KOPT-K1 (cell line): ENCODE measurements around the gene CDKN1A.

Experiments
- H3K27ac ChIP-seq: fragments of 200-600 bp; sonication (generic); 2 replicates; pipeline ENCODE4 v1.5.1; 2016; ENCODE audit warnings: antibody characterized with exemption, mild to moderate bottlenecking, low read depth, low read length; ENCODE audit not compliant: poor library complexity, severe bottlenecking
- H3K36me3 ChIP-seq: fragments of 200-600 bp; sonication (generic); 2 replicates; pipeline ENCODE4 v1.5.1; 2017; ENCODE audit warnings: antibody characterized with exemption, mild to moderate bottlenecking, low read length, moderate library complexity; ENCODE audit not compliant: insufficient read depth
- H3K9me3 ChIP-seq: fragments of 200-600 bp; sonication (generic); 2 replicates; pipeline ENCODE4 v1.5.1; 2017; ENCODE audit warnings: antibody characterized with exemption, low read length, mild to moderate bottlenecking; ENCODE audit not compliant: insufficient read depth, poor library complexity, severe bottlenecking

The CDKN1A gene

DNA sequence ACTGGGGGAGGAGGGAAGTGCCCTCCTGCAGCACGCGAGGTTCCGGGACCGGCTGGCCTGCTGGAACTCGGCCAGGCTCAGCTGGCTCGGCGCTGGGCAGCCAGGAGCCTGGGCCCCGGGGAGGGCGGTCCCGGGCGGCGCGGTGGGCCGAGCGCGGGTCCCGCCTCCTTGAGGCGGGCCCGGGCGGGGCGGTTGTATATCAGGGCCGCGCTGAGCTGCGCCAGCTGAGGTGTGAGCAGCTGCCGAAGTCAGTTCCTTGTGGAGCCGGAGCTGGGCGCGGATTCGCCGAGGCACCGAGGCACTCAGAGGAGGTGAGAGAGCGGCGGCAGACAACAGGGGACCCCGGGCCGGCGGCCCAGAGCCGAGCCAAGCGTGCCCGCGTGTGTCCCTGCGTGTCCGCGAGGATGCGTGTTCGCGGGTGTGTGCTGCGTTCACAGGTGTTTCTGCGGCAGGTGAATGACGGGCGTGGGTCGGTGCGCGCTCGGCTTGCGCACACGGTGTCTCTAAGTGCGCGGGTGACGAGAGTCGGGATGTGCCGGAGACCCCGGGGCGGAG, at the start of gene CDKN1A:
Gene CDKN1A (plus strand): TSS at position 227 of the 555 bp plus-strand sequence. CDS start 5,388 bp downstream, outside the sequence.
- Histone ChIP-seq H3K9me3 (no peaks in the 10 kb centered on the region), H3K36me3 (no peaks in the 10 kb centered on the region), H3K27ac (no peak within 1 kb of the TSS)

DNA sequence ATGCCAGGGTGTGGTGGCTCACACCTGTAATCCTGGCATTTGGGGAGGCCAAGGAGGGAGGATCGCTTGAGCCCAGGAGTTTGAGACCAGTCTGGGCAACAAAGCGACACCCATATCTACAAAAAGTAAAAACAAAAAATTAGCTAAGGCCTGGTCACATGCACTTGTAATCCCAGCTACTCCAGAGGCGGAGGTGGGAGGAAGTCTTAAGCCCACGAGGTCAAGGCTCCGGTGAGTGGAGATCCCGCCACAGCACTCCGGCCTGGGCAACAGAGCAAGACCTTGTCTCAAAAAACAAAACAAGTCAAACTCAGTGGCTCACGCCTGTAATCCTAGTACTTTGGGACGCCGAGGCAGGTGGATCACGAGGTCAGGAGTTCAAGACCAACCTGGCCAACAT, 48.7 kb upstream of the CDKN1A start:
- H3K27ac ChIP-seq, result no peak overlapping the region
- no peaks in the 10 kb centered on the region for H3K36me3 ChIP-seq
- no peaks in the 10 kb centered on the region for H3K9me3 ChIP-seq

DNA sequence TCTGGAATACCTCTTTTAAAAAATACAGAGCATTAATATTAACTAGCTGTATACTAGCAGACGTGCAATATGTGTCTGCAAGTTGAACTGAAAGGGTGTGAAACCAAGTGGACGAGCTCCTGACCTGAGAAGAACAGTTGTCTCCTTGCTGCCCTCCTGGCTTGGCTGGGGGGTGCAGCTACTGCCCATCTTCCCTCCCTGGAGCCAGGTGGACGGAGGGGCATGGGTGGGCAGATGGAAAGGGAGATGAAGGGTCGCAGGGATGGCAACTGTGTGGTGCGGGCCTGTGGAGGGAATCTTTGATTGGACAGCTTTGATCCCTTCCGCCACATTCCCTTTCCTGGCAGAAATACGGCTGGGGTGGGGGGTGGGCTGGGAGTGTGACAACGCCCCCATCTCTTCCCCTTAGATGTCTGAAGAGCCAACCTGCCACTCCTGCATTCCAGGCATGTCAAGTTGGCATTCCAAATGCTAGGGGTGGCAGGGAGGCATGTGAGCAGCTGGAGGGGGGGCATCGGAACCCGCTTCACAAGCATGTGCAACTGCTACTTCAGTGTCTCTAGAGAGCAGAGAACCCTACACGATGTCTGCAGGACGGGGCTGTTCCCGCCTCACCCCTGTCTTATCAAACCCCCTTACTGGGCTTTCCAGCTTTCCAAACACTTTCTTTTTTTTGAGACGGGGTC, 47.0 kb upstream of the CDKN1A start:
- H3K27ac ChIP-seq, result no peak overlapping the region
- no peaks in the 10 kb centered on the region for H3K36me3 ChIP-seq
- H3K9me3 ChIP-seq, result no peaks in the 10 kb centered on the region

DNA sequence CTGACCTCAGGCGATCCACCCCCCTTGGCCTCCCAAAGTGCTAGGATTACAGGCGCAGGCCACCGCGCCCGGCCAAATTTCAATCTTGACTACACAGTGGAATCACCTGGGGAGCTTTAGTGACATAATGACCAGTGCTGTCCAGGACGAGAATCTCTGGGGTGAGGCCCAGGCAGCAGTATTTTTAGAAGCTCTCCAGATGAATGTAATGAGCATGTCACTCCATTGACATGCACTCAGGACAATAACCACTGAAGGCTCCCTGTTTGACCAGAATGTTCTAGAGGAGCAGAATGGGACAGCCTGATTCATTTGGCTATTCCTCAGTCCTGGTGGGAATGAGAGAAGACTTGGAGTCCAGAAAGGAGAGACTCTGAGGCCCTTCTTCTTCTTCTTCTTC, 45.1 kb upstream of the CDKN1A start:
- no peak overlapping the region for H3K27ac ChIP-seq
- H3K36me3 ChIP-seq, result no peaks in the 10 kb centered on the region
- no peaks in the 10 kb centered on the region for H3K9me3 ChIP-seq

DNA sequence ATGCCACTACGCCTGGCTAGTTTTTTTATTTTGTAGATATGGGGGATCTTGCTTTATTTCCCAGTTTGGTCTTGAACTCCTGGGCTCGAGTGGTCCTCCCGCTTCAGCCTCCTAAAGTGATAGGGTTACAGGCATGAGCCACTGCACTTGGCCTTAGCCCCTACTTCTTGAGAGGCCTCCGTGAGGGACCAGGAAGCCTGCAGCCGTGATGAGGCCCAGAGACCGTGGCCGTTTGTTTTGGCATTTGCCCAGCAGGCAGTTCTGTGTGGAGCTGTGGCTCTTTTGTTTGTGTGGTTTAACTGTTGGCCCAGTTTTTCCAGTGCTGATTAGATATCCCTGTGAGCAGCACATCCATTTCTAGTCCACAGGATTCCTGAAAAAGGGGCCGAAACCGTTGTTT, 44.6 kb upstream of the CDKN1A start:
- Histone ChIP-seq H3K9me3 (no peaks in the 10 kb centered on the region), H3K36me3 (no peaks in the 10 kb centered on the region), H3K27ac (no peak overlapping the region)

DNA sequence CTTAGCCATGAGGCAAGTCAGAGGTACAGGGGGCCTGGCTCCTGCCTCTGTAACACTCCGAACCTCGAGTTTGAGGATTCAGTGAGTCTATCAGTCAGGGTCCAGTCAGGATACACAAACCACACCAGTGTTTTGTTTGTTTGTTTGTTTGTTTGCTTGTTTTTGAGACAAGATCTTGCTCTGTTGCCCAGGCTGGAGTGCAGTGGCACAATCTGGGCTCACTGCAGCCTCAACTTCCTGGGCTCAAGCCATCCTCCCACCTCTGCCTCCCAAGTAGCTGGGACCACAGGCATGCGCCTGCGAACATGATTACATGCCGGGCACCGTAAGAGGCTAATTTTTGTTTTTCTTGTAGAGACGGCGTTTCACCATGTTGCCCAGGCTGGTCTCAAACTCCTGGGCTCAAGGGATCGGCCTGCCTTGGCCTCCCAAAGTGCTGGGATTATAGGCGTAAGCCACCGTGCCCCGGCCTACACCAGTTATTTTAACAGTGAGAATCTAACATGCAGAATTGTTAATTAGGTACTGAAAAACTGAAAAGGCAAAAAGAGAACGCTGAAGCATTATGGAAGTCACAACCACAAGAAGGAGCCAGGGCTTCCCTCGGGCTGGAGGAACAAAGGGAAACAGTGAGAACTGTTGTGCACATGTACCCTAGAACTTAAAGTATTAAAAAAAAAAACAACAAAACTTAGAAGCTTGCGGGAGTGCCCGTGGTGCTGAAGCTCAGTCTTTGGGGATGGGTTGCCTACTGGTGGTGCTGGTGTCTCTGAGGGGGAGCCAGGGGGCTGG, 44.0 kb upstream of the CDKN1A start:
- Histone ChIP-seq H3K36me3 (no peaks in the 10 kb centered on the region), H3K27ac (no peak overlapping the region), H3K9me3 (no peaks in the 10 kb centered on the region)

DNA sequence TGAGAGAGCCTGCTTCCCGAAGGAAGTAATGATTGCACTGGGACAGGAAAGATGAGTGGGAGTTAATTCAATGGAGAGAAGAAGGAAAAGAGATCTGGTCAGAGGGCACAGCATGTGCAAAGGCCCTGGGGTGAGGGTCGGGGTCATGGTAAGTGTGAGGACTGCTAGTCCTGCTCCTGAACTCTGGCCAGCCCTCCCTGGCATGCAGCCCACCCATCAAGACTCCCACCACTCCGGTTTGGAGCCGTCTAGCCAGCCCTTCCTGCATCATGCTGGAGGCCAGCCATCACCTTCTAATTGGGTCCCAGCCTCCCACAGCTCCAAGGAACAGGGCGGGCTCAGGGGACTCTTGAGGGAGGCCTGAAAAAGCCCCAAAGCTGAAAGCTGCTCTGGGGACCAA, 42.2 kb upstream of the CDKN1A start:
- Histone ChIP-seq H3K36me3 (no peaks in the 10 kb centered on the region), H3K27ac (no peak overlapping the region), H3K9me3 (no peaks in the 10 kb centered on the region)

DNA sequence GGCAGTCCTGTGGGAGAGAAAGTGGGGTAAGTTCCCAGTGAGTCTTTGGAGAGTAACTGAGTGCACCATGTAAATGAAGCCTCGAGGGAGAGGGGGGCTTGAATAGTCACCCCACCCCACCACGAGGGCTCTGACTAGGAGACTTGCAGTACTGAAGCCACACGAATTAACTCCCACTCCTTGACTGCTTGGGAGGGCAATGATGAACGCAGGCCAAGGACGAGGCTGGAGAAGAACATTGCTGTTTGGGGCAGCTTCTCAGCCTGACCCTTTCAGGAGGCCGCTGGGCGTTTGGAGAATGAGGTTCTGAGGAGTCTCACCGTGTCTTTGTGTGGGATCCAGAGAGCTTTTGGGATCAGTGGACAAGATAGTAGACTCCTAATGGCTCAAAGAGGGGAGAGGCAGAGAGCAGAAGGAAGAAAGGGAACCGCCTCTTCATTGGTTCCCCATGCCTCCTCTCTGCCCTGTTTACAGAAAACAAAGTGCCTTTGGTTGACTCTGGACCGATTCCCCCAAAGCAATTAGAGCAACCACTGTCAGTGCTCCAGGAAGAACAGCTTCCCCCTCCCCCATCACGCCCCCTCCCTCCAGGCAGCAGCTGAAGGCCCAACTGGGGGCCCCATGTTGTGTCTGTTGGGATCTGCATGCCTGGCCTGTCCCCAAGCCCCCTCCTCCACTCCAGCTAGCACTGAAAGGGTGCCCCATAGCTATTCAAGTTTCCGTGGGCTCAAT, 41.7 kb upstream of the CDKN1A start:
- no peaks in the 10 kb centered on the region for H3K36me3 ChIP-seq
- no peak overlapping the region for H3K27ac ChIP-seq
- no peaks in the 10 kb centered on the region for H3K9me3 ChIP-seq

DNA sequence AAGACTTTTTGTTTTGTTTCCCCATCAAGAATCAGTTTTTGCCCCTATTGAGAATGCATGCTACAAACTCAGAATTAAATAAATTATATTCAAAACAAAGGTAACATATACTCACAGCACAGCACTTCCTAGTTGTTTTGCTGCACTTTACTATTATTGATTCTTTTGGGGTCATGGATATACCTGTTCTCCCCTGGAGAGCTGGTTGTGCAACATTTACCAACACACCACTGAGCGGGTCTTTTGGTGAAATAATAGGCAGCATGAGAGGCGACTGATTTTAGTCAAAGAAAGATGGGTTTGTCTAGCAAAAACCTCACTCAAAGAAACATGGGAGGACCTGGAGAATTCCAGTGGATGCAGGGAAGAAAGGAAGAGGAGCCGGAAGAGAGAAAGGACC, 39.9 kb upstream of the CDKN1A start:
- H3K9me3 ChIP-seq, result no peaks in the 10 kb centered on the region
- no peaks in the 10 kb centered on the region for H3K36me3 ChIP-seq
- no peak overlapping the region for H3K27ac ChIP-seq

DNA sequence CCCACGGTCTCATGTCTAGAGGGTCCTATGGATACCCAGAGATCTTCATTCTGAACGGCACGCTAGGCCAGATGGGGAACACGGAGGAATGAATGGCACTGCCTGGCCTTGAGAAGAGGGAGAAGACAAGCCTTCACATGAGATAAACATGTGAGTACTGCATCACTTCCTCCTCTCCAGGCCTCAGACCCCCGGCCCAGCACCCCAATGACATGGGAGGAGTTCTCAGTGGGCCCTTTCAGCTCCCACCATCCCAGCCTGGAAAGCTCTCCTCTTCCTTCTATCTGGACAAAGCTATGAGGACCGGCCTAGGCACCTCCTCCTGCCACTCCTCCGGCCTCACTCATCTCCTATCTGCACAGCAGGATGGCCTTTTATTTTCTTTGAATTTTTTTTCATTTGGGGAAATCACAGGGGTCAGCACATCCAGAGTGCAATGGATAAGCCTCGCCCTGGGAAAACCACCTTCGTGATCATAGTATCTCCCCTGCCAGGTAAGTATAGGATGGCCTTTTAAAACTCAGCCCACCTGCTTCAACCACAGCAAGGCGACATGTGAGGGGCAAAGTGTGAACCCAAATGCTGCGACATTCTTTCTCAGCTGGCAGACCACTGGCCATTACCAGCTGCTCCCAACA, 39.2 kb upstream of the CDKN1A start:
- Histone ChIP-seq H3K27ac (no peak overlapping the region), H3K9me3 (no peaks in the 10 kb centered on the region), H3K36me3 (no peaks in the 10 kb centered on the region)

DNA sequence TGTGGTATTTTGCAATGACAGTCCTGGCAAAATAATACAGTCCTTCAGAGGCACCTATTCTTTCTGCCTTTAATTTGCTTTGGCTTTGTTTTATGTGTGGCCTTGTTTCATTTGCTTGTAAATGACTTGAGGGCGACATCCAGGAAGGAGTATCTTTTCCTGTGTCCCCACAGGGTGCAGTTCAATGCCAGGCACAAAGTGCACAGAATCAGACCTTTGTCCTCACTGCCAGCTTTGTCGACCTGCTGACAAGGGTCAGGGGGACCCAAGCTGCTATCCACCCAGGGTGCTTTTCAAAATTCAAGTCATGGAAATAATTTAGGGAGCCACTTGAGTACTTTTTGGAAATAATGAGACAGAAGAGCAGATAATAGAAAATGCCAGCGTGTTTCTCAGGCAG, 37.0 kb upstream of the CDKN1A start:
- Histone ChIP-seq H3K36me3 (no peaks in the 10 kb centered on the region), H3K9me3 (no peaks in the 10 kb centered on the region), H3K27ac (no peak overlapping the region)

DNA sequence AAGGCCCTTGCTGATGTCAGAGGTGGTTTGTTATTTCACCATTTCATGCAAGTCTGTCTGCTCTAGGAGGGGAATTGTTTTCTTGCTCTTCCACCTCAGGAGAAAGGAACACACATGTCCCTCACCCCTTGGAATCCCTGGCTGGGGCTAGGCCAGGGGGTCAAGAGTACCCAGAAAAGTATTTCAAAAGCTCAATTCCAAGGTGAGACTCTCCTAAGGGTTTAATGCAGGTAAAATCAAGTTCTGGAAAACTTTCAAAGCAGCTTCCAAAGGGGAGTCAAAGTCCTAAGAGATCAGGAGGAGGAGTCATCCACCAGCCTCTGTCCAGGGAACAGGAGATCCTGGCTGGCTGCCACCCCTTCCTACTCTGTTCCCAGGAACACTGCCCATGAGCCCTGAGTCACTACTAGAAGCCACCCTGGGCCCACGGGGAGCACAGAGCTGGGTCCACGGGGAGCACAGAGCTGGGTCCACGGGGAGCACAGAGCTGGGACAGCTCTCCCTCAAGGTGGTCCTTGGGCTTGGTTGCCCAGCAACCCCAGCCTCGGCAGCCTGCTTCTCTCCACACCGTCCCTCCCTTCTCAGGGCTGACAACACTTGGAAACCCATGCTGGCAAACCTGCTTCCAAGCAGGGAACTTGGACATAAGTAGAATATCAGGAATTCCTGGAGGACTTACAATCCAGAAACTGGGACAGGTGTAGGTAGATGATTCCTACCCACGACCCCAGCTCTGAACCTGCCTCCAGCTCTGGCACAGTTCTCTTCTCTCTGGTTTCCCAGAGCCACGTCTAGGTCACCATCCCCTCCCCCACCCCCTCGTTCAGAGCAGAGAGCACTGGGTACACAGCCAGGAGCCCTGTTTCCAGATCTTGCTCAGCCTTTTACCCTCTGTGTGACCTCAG, 35.3 kb upstream of the CDKN1A start:
- no peak overlapping the region for H3K27ac ChIP-seq
- H3K9me3 ChIP-seq, result no peaks in the 10 kb centered on the region
- H3K36me3 ChIP-seq, result no peaks in the 10 kb centered on the region

DNA sequence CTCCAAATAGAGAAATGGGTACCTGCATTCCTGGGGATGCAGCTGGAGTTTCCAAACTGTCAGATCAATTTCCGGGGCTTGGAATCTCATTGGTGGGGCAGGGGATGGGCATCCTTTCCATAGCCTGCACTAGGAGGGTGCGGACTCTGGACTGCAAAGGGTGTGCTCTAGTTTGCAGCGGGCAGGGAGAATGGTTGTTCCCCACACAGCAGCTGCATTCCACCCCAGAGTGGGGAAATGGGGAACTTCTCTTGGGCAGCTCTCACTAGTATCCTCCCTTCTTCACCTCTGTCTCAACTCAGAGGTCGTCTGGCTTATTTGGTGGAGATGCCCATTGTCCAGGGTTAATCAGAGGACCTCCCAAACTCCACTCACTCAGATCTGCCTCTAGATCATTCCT, 34.5 kb upstream of the CDKN1A start:
- Histone ChIP-seq H3K9me3 (no peaks in the 10 kb centered on the region), H3K27ac (no peak overlapping the region)

DNA sequence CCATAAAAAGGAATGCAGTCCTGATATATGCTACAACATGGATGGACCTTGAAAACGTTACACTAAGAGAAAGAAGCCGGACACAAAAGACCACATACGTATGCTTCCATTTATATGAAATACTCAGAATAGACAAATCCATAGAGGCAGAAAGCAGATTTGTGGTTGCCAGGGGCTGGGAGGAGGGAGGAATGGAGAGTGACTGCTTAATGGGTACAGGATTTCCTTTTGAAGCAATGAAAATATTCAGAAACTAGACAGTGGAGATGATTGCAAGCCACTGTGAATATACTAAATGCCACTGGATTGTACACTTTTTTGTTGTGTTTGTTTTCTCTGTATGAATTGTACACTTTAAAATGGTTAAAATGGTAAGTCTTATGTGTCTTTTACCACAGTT, 29.4 kb upstream of the CDKN1A start:
- H3K9me3 ChIP-seq, result no peaks in the 10 kb centered on the region
- no peaks in the 10 kb centered on the region for H3K36me3 ChIP-seq
- H3K27ac ChIP-seq, result no peak overlapping the region

More for the DNA sequence above, 34.5 kb upstream of the CDKN1A start:
- no peaks in the 10 kb centered on the region for H3K36me3 ChIP-seq
